Measurements from ENCODE around the gene MYO19. TPM values are rescaled to one million over a fixed set of nuclear protein-coding genes. Genes with fewer than 3 reads are reported as not detected.
A peak's percentile ranks its signal among the peaks of the same experiment; 100 is the strongest.

Gene MYO19
- total and polyA plus RNA-seq, 2 of the 8 experiments (the other 6 are each of a cell fraction or from before 2014, with no cell fraction given): 126 to 163 TPM

DNA sequence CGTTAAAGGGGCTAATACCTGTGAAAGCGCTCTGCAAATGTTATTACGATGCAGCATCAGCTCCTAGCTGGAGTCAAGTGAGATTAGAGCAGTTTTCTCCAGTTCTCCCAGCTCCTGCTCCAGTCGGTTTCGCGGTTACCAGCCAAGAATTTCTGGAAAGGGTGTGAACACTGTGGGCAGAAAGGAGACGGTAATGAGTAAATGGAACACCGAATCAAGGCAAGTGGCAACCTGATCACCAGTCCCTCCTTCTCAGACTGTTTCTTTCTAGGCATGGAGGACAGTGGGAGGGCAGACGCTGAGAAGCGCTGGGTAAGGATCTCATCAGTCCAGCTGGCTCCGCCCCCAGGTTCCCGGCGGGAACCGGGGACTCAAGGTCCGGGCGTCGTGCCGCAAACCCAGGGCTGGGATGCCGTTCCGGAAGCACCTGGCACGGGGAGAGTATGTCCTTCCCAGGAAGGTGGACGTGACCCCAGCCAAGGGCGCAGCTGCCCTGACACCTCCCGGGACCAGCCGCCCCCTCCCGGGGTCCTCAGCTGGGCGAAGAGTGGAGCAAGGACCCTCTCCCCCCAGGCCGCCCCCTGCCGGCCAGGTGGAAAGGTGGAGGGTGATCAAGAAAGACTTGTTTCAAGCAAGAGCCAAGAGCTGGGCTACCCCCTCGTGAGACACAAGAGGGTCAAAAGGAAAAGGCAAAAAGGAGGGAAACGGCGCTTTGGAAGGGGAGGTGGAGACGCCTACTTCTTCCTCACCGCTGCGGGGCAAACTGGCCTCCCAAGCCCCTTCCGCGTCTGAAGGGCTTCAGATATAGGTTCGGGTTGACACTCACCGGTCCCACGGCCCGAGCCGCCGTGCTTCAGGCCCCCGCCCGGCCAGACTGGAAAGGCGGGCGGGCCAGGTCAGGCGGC is 481 bp downstream of the MYO19 start:
- Histone ChIP-seq H3K56ac (replicated peaks; ENCODE audit: insufficient read length, low read depth, low read length) (peak overlapping the region; percentile 87), H4K8ac (ENCODE audit: extremely low read depth, insufficient read depth, low read length) (peak overlapping the region; percentile 99; the same call in 1 of the 2 replicates), H2BK5ac (ENCODE audit: low read depth, low read length) (peak overlapping the region; percentile 96), H3K27ac (ENCODE audit: low read depth, low read length) (peak overlapping the region; percentile 95), H3K4me1 (replicated peaks in 1 of 4; ENCODE audit: control insufficient read depth in 3 of 4, insufficient read depth in 4 of 4, low read length in 3 of 4) (peaks cover 3 to 6% (median 5%) of the 10 kb centered on the region in 4 experiments; a peak in 4 of 7 replicates), H3K36me3 (ENCODE audit: control insufficient read depth in 2 of 4, insufficient read depth in 4 of 4, low read length in 3 of 4) (peaks cover 31 to 57% (median 42%) of the 10 kb centered on the region in 4 experiments), H3K14ac (ENCODE audit: insufficient read length) (no peak overlapping the region), H4K5ac (ENCODE audit: insufficient read length, low read depth, low read length) (peak overlapping the region; percentile 99), H3K23ac (ENCODE audit: insufficient read length) (no peak overlapping the region), H3K4ac (replicated peaks; ENCODE audit: insufficient read length, low read depth, low read length) (peak overlapping the region; percentile 99), H2AK5ac (ENCODE audit: low read depth, low read length) (no peak overlapping the region), H3K27me3 (replicated peaks in 1 of 4; ENCODE audit: control insufficient read depth in 3 of 4, extremely low read depth in 1 of 4, insufficient read depth in 3 of 4, low read length in 3 of 4) (no peaks in the 10 kb centered on the region), H2BK120ac (replicated peaks; ENCODE audit: low read depth, low read length) (peak overlapping the region; percentile 7), H4K20me1 (replicated peaks in 1 of 2; ENCODE audit: control insufficient read depth in 1 of 2, insufficient read depth in 2 of 2, low read length in 2 of 2) (peaks cover under 1 to 1% of the 10 kb centered on the region in 2 experiments), H2BK12ac (ENCODE audit: low read depth, low read length) (peak overlapping the region; percentile 75; the same call in 1 of the 2 replicates), H3K79me2 (ENCODE audit: control insufficient read depth in 1 of 2, insufficient read depth in 2 of 2, low read length in 2 of 2) (peaks cover 0 to 37% of the 10 kb centered on the region in 2 experiments; a peak in 3 of 4 replicates), H3K9ac (replicated peaks in 1 of 4; ENCODE audit: extremely low read depth in 1 of 4, low read depth in 3 of 4, low read length in 3 of 4) (peak overlapping the region; percentile 89 to 97 (median 96)), H4K91ac (replicated peaks; ENCODE audit: insufficient read length, low read length) (peak overlapping the region; percentile 100), H3K4me2 (ENCODE audit: insufficient read depth in 1 of 2, low read depth in 2 of 2, low read length in 2 of 2) (peak overlapping the region; percentile 77 to 92), H3K79me1 (ENCODE audit: low read depth, low read length) (peaks cover 3% of the 10 kb centered on the region; the same call in 1 of the 2 replicates), H3K23me2 (ENCODE audit: low read depth, low read length) (peaks cover 11% of the 10 kb centered on the region), H3K18ac (ENCODE audit: extremely low read depth, low read length) (peak overlapping the region; percentile 96), H3K9me3 (ENCODE audit: insufficient read depth in 2 of 2, low read depth in 1 of 2, low read length in 1 of 2) (no peaks in the 10 kb centered on the region), H2BK20ac (ENCODE audit: low read length) (no peak overlapping the region), H3K4me3 (ENCODE audit: extremely low read depth in 1 of 4, insufficient read depth in 2 of 4, low read depth in 3 of 4, low read length in 4 of 4) (peak overlapping the region; percentile 84 to 96 (median 87)), H2BK15ac (ENCODE audit: low read length) (0 out of 2 replicates have a peak overlapping the region, but pooled peaks have one; percentile 18), H2AFZ (ENCODE audit: low read length) (no peak overlapping the region)
- DNase-seq (ENCODE audit: low read depth in 1 of 2, low spot score in 2 of 2) (peak; percentile 44 to 86), FAIRE-seq (no peak)
- ChIA-PET POLR2A (ENCODE audit: partially characterized antibody) (interaction anchor here (0.7 to 4.9 kb wide), 26 partner anchors 8 to 1722 kb away, joined by 3 to 101 read pairs (median 4); partner anchors contain the start of genes DHRS11, GGNBP2 and ZNHIT3), CTCF (ENCODE audit: partially characterized antibody) (interaction anchor here (0.6 to 1.5 kb wide), 6 partner anchors 11 to 51 kb away, joined by 3 to 4 read pairs (median 3); no protein-coding TSS in a partner anchor)
- 10% methylated on average over 40 of the region's 48 CpGs; no CpG with 5 or more reads in 1 of the 2 experiments for WGBS, 2 experiments (ENCODE audit: extremely low coverage in 1 of 2, insufficient coverage in 1 of 2, insufficient read length in 1 of 2, insufficient replicate concordance in 2 of 2, low coverage in 1 of 2, low lambda C conversion rate in 2 of 2, missing lambda C conversion rate in 1 of 2)
- TF ChIP-seq POLR2AphosphoS5 (IDR thresholded peaks at IDR 0.05; ENCODE audit: low read depth, low read length) (peak; percentile 40; the same call in 1 of the 2 replicates), RAD21 (IDR thresholded peaks at IDR 0.05 in 1 of 2, conservative IDR thresholded peaks at IDR 0.05 in 1 of 2; ENCODE audit: low read depth in 2 of 2, low read length in 2 of 2) (no peak; a peak in 1 of 4 replicates), CREB1 (IDR thresholded peaks at IDR 0.05) (0 out of 2 replicates have a peak, but pooled peaks have one; percentile 15), TAF7 (optimal IDR thresholded peaks at IDR 0.05; ENCODE audit: borderline replicate concordance, low read depth, low read length) (peak; percentile 40), CTBP2 (IDR thresholded peaks at IDR 0.05; ENCODE audit: borderline replicate concordance, insufficient read depth, insufficient read length, low read length) (no peak), SP4 (IDR thresholded peaks at IDR 0.05; ENCODE audit: low read length) (no peak)
- TF ChIP-seq, protein P1, sequence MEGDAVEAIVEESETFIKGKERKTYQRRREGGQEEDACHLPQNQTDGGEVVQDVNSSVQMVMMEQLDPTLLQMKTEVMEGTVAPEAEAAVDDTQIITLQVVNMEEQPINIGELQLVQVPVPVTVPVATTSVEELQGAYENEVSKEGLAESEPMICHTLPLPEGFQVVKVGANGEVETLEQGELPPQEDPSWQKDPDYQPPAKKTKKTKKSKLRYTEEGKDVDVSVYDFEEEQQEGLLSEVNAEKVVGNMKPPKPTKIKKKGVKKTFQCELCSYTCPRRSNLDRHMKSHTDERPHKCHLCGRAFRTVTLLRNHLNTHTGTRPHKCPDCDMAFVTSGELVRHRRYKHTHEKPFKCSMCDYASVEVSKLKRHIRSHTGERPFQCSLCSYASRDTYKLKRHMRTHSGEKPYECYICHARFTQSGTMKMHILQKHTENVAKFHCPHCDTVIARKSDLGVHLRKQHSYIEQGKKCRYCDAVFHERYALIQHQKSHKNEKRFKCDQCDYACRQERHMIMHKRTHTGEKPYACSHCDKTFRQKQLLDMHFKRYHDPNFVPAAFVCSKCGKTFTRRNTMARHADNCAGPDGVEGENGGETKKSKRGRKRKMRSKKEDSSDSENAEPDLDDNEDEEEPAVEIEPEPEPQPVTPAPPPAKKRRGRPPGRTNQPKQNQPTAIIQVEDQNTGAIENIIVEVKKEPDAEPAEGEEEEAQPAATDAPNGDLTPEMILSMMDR (IDR thresholded peaks at IDR 0.05; ENCODE audit: control extremely low read depth in 1 of 3, insufficient read depth in 1 of 3, low read depth in 1 of 3, low read length in 3 of 3): peak; percentile 46 to 74 (median 65); a peak in 3 of 4 replicates

Measured in H1 (cell line).